Stimulated activated CD8-positive, alpha-beta memory T cell treated with anti-CD3 and anti-CD28 coated beads, Interleukin-7, amount 100 ng/mL, for 48 hours (primary cell): ENCODE results near the gene CDK5.
A peak's percentile ranks its signal among the peaks of the same experiment; 100 is the strongest.

ENCODE experiments used
- DNase-seq, 2 donors: peaks; one replicate each; pipeline ENCODE4 v3.0.0-alpha.2; 2020; ENCODE audit warnings: low read depth in 1 of 2; ENCODE audit errors: extremely low read depth in 1 of 2

The CDK5 gene

GRCh38 chr7:151087245-151088018 is 29.7 kb upstream of the CDK5 start:
- DNase-seq = no peak

DNA sequence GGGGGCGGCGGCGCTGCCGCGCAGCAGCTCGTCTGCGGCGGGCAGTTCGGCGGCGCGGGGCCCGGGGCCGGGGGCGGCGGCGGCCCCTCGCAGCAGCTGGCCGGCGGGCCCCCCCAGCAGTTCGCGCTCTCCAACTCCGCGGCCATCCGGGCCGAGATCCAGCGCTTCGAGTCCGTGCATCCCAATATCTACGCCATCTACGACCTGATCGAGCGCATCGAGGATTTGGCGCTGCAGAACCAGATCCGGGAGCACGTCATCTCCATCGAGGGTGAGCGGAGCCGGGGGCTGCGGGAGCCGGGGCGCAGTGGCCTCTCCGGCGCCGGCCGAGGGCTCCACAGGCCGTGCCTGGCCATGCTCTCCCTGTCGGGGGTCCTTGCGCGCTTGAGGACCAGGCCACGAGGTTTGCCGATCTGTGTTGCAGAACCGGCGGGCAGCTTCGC is 29.1 kb upstream of the CDK5 start:
- no peak for DNase-seq

DNA sequence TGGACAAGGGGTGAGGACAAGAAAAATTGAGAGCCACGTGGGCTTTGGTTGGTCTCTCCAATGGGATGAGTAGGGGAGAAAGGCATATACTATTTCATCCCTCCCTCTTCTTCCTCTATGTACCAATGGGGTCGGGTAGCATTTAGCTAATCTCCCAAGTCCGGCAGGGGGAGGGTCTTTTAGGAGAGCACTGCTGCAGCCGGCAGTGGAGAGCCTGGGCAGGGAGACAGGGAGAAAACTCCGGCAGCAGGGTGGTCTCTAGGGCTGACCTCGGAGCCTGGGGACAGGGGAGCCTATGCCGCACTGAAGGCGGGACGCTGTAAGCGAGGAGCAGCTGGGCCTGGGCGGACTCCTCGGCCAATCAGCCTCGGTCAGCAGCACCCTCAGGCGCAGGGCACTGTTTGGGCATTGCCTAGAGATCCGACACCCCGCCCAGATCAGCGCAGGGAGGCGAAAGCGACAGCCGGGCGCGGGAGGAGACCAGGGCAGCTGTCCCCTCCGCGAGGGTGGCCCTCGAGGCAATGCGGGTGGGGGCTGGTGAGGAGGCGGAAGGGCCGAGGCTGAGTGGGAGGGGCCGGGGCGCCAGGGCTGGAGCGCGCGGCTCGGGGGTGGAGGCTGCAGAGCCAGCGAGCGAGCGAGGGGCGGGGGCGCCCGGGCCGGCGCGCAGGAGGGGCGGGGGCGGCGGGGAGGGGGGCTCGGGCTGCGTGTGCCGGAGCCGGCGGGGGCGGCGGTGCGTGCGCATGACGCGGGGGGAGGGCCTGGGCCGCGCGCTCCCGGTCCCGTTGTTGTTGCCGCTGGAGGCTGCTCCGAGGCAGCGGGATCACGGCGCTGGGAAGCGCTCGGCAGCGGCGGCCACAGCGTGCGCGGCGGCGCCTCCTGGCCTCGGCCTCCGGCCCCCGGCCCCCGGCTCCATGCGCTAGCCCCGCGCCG is 28.3 kb upstream of the CDK5 start, which contains the start of gene AGAP3:
TSS of gene AGAP3 (plus strand) at position 785 of the 930 bp plus-strand sequence. CDS start 267 bp downstream, outside the sequence.
- peak in 1 of 2 donors; percentile 22 for DNase-seq

GRCh38 chr7:151085329-151085690 is 27.6 kb upstream of the CDK5 start:
- DNase-seq = no peak

GRCh38 chr7:151083824-151084160 is 26.1 kb upstream of the CDK5 start:
- no peak for DNase-seq

GRCh38 chr7:151083071-151083823 is 25.6 kb upstream of the CDK5 start, which contains the start of gene TMUB1:
Gene TMUB1 (minus strand): TSS chr7:151083493. CDS start chr7:151082563, 930 bp downstream.
- DNase-seq = peak; percentile 70 to 80

DNA sequence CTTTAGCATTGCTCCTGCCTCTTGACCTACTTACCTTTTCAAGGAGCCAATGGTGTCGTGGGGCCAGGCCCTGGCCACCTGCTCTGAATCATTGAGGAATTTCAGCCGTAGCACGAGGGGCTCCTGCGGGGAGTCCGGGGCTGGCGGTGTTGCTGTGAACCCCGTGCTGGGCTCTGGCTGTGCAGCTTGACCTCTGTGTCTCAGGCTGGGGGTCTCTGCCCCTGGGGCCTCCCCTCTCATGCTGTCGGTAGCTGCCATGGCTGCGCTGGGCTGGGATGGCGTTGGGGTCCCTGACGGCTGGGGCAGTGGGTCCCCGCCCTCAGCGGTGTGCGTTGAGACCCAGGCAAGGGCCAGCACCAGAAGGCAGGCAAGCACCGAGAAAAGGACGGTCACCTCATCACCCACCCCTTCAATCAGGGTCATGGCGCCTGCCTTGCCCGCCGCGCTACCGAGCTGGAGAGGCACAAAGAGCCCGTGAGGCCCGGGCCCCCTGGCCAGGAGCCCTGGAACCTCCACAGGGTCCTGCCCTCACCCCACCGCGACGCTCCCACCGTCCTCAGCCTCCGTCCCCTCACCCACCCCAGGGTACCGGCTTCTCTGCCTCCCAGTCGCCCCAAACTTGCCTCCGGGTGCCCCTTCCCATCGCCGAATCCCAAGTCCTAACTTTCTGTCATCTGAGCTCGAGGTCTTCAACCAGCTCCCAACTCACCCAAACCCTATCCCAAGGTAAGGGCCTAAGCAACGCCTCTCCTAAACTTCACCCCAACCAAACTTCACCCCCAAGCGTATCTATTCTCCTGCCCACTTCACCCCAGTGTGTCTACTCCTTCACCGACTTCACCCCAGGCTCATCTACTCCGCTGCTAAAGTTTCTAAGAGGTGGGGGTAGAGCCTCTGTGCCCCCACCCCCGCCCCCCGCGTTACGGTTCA is 24.7 kb upstream of the CDK5 start:
- DNase-seq = no peak

DNA sequence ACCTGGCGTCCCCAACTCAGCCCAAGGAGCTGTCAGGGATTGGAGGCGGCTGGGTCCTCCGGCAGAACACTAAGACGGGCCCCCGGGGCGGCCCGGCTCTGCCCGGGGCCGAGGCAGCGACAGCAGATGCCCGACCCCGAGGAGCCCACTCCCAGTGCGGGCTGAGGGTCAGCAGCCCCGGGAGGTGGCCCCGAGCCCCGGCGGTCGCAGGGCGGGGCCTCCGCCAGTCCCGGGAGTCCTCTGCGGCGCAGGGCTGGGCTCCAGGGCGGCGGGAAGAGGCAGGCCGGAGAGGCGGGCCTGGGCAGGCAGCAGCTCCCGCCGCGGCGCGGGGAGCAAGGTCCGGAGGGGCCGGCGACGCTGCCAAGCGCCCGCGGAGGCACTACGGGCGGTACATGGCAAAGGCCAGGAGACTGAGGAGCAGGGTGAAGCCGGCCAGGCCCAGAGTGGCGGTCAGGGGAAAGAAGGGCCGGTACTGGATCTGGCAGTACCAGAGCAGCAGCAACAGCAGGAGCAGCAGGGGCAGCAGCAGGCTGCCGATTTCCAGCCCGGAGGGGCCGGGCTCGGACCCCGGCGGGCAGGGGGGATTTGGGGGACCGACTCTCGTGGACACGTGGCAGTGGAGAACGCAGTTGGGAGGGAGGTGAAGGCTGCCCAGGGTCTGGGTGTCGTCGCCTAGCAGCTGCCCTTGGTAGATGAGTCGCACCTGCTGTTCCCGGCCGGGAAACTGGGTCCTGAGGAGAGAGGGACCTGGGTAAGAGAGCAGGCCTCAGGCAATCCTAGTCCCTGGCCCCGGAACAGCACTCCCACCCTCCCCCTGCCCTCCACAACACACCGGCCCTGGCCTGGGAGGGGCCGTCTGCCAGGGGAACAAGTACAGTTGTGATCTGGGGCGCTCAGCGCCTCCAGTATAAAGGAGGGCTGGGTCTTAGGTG is 23.7 kb upstream of the CDK5 start:
- DNase-seq = no peak

- peak; percentile 80 to 83 for DNase-seq
Measured at GRCh38 chr7:151080522-151081169, 22.9 kb upstream of the CDK5 start, which contains the start of gene FASTK. Gene FASTK (minus strand): TSS chr7:151080809. CDS start chr7:151080766, 43 bp downstream.

DNA sequence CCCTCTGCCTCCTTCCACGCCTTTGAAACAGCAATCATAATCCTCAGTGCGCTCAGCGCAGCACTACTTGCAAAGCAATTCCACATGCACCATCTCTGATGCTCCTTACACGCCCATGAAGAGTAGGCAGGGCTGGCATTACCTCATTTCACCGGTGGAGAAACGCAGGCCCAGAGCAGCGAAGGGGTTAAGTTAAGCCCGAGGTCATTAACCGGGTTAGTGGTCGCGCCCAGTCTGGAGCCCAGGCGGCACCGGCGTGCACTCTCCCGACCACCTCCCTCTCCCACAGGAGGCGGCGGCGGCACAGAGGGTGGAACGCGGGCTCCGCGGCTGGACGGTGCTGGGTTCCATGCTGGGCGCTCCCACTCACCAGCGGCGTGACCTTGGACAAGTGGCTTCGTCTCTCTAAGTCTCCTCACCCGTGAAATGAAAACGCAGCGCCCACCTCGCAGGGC is 22.4 kb upstream of the CDK5 start:
- no peak for DNase-seq

DNA sequence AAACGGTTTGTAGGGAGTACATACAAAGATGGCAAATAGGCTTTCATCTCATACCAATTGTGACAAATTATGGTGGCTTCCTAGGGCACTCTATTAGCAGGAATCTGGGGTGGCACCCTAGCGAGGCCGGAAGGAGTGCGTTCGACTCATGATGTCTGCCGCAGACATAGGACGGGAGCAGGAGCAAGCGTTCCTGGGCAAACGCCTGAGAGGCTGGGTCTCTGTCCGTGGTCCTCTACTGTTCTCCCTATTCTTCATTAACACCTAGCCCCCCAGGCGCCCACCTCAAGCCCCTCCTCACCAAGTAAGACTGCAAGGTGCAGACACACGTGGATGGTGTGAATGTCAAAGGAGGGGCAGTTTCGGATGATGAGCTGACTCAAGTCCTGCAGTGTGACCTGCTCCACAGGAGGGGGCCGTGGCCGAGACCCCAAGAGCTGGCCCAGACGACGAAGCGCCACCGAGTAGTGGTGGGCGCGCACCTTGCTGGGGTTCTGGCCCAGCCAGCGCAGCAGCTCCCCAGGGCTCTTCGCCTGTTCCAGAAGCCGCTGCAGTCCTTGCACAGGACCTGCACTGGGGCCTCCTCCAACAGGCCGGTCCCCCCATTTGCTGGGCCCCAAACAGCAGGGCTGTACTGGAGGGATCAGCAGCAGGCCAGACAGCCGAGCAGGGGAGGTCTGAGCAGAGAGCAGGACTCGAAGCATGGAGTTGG is 21.7 kb upstream of the CDK5 start:
- DNase-seq = no peak

DNA sequence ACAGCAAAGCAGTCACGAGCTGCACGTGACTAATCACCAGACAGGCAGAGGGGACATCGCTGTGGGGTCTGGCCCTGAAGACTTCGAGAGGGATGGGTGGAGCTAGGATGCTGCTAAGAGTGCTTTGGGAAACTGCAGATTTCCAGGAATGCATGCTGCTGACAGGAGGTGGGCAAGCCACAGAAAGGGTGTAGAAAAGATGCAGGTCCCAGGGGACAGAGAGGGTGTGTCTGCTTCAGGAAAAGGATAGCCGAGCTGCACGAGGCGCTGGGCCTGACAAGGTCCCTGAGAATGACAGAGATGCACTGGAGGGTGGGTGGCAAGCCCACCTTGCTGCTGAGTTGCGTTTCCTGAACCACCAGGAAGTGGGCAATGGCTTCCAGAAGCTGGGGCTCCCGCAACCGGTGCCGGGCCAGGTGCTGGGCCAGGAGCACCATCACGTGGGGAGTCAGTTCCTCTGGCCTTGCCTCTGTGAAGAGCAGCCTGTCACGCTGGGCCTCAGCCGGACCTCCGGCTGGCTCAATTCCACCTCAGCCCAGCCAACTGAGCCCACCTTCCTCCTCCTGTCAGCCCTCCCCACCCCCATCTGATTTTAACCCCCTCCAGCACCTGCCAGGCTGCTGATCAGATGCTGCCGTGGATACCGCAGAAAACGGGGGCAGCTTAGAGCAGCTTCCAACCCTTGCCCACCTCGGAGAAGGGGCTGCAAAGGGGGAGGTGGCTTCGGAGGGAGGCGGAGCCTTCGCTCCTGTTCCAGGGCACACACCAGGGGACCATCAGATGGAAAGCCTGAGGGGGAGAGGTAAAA is 20.7 kb upstream of the CDK5 start:
- DNase-seq = no peak

DNA sequence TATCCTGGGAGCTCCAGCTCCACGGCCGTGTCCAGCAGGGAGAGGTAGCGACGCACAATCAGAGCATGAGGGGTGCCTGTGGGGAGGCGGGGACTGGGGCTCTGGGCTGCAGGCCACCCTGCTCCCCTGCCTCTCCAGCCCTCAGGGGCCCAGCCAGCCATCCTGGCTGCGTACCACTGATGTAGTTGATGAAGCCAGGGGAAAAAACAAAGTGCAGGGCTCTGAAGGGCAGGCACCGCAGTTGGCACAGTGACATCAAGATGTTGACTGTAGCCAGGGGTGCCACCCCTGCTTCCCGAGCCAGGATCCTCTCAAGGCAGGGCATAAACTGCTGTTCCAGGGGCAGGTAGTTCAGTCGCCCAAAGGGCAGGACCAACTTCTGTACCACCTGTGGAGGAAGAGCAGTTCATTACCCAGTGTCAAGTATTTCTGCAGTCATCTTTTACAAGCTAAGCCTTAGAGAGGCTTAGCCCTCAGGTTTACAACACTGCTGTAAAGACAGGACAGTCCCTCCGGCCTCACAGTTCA is 20.1 kb upstream of the CDK5 start:
- no peak for DNase-seq

GRCh38 chr7:151076863-151077704 is 19.4 kb upstream of the CDK5 start:
- DNase-seq = no peak

DNA sequence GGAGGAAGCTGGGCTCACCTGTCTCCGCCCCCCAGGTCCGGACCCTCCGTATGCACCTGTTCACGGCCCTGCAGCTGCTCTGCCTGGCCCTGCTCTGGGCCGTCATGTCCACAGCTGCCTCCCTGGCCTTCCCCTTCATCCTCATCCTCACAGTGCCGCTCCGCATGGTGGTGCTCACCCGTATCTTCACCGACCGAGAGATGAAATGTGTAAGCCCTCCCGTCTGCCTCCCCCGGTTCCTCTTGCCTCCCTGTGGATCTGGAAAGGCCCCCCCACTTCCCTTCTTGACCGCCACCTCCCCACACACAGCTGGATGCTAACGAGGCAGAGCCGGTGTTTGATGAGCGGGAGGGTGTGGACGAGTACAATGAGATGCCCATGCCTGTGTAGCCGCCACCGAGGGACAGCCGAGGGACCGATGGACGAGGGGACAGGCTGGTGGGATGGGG is 18.3 kb upstream of the CDK5 start:
- DNase-seq = no peak

GRCh38 chr7:151075662-151075971 is 17.9 kb upstream of the CDK5 start:
- DNase-seq = no peak
